ENCODE data around the gene TTYH2.

Gene TTYH2

GRCh38 chr17:74290340-74290739 lies 77.0 kb downstream of the TTYH2 start:
- no peak for DNase-seq (ENCODE audit: low read depth)

- DNase-seq (ENCODE audit: low read depth), result no peak
Measured at GRCh38 chr17:74292495-74292894, 79.1 kb downstream of the TTYH2 start.

- no peak for DNase-seq (ENCODE audit: low read depth)
Measured at GRCh38 chr17:74295625-74296547, 82.5 kb downstream of the TTYH2 start.

- peak; percentile 21 for DNase-seq (ENCODE audit: low read depth)
Measured at GRCh38 chr17:74296548-74296936, 83.2 kb downstream of the TTYH2 start.

GRCh38 chr17:74297941-74298340 lies 84.6 kb downstream of the TTYH2 start:
- DNase-seq (ENCODE audit: low read depth), result no peak

- DNase-seq (ENCODE audit: low read depth), result no peak
Measured at GRCh38 chr17:74298778-74299177, 85.4 kb downstream of the TTYH2 start.

GRCh38 chr17:74299226-74300009 lies 86.0 kb downstream of the TTYH2 start:
- no peak for DNase-seq (ENCODE audit: low read depth)

GRCh38 chr17:74303305-74303704 lies 89.9 kb downstream of the TTYH2 start:
- DNase-seq (ENCODE audit: low read depth), result no peak

- DNase-seq (ENCODE audit: low read depth), result no peak
Measured at GRCh38 chr17:74304184-74304583, 90.8 kb downstream of the TTYH2 start.

GRCh38 chr17:74305865-74306654 lies 92.7 kb downstream of the TTYH2 start:
- DNase-seq (ENCODE audit: low read depth), result no peak

GRCh38 chr17:74307984-74308773 lies 94.8 kb downstream of the TTYH2 start:
- no peak for DNase-seq (ENCODE audit: low read depth)

GRCh38 chr17:74309902-74310301 lies 96.5 kb downstream of the TTYH2 start:
- DNase-seq (ENCODE audit: low read depth), result no peak

Measured in activated T-helper 1 cell treated with Interleukin-2 at 50 U/mL for 16 hours (primary cell).